ENCODE measurements around the gene MIER3. TPM values are rescaled to one million over a fixed set of nuclear protein-coding genes. Genes with fewer than 3 reads are reported as not detected.
"Not testable (repeated sequence)": the region's sequence is repeated elsewhere in the genome, so short reads cannot be mapped to it uniquely, and the experiment has no call there.

The MIER3 gene
- total RNA-seq, 2 donors from 2014 or later, result 35.8 to 40.6 TPM

GRCh38 chr5:56981548-56982315 is 29.8 kb upstream of the MIER3 start:
- H3K4me1 ChIP-seq (replicated peaks), result no peaks in the 10 kb centered on the region
- H3K9me3 ChIP-seq, result no peaks in the 10 kb centered on the region
- no peaks in the 10 kb centered on the region for H3K36me3 ChIP-seq
- WGBS, result 81% methylated on average over 4 of the region's 4 CpGs
- no peak overlapping the region for H3K27ac ChIP-seq
- H3K27me3 ChIP-seq (replicated peaks; ENCODE audit: insufficient read depth), result no peaks in the 10 kb centered on the region
- intact Hi-C loops (cut with DNase I), result no loop called here
- TF ChIP-seq CTCF (IDR thresholded peaks at IDR 0.05) (no peak), POLR2AphosphoS5 (IDR thresholded peaks at IDR 0.05) (no peak), POLR2A (IDR thresholded peaks at IDR 0.05) (no peak)
- DNase-seq (ENCODE audit: low spot score), result no peak
- H3K4me3 ChIP-seq, result no peak overlapping the region

GRCh38 chr5:56979968-56980367 is 28.0 kb upstream of the MIER3 start:
- Histone ChIP-seq H3K4me1 (replicated peaks) (no peaks in the 10 kb centered on the region), H3K9me3 (no peaks in the 10 kb centered on the region), H3K36me3 (no peaks in the 10 kb centered on the region), H3K27ac (no peak overlapping the region), H3K27me3 (replicated peaks; ENCODE audit: insufficient read depth) (no peaks in the 10 kb centered on the region), H3K4me3 (no peak overlapping the region)
- no peak for DNase-seq (ENCODE audit: low spot score)
- WGBS, result 78% methylated on average over 13 of the region's 13 CpGs
- intact Hi-C loops (cut with DNase I), result no loop called here
- TF ChIP-seq POLR2A (IDR thresholded peaks at IDR 0.05), result no peak
- TF ChIP-seq CTCF (IDR thresholded peaks at IDR 0.05), result no peak
- TF ChIP-seq POLR2AphosphoS5 (IDR thresholded peaks at IDR 0.05), result no peak

- H3K9me3 ChIP-seq; DNase-seq (ENCODE audit: low spot score); H3K27ac ChIP-seq; H3K4me1 ChIP-seq (replicated peaks); H3K4me3 ChIP-seq; intact Hi-C loops (cut with DNase I); H3K27me3 ChIP-seq (replicated peaks; ENCODE audit: insufficient read depth); H3K36me3 ChIP-seq: not testable (repeated sequence)
- WGBS, result 89% methylated on average over 5 of the region's 5 CpGs
Measured at GRCh38 chr5:56979526-56979925, 27.6 kb upstream of the MIER3 start.

- intact Hi-C loops (cut with DNase I), result no loop called here
Measured at GRCh38 chr5:56977822-56978221, 25.9 kb upstream of the MIER3 start.

GRCh38 chr5:56977021-56977420 is 25.1 kb upstream of the MIER3 start:
- 98% methylated on average over 3 of the region's 3 CpGs for WGBS
- no peaks in the 10 kb centered on the region for H3K27me3 ChIP-seq (replicated peaks; ENCODE audit: insufficient read depth)
- no peak for DNase-seq (ENCODE audit: low spot score)
- TF ChIP-seq CTCF (IDR thresholded peaks at IDR 0.05) (no peak), POLR2AphosphoS5 (IDR thresholded peaks at IDR 0.05) (no peak), POLR2A (IDR thresholded peaks at IDR 0.05) (no peak)
- no peaks in the 10 kb centered on the region for H3K9me3 ChIP-seq
- no peaks in the 10 kb centered on the region for H3K4me1 ChIP-seq (replicated peaks)
- intact Hi-C loops (cut with DNase I), result no loop called here
- no peak overlapping the region for H3K4me3 ChIP-seq
- no peaks in the 10 kb centered on the region for H3K36me3 ChIP-seq
- no peak overlapping the region for H3K27ac ChIP-seq

More at GRCh38 chr5:56977822-56978221, 25.9 kb upstream of the MIER3 start:
- no peak for DNase-seq (ENCODE audit: low spot score)
- Histone ChIP-seq H3K9me3 (no peaks in the 10 kb centered on the region), H3K27ac (no peak overlapping the region), H3K27me3 (replicated peaks; ENCODE audit: insufficient read depth) (no peaks in the 10 kb centered on the region), H3K4me3 (no peak overlapping the region), H3K4me1 (replicated peaks) (no peaks in the 10 kb centered on the region), H3K36me3 (no peaks in the 10 kb centered on the region)
- 74% methylated on average over 2 of the region's 2 CpGs for WGBS
- no peak for TF ChIP-seq POLR2AphosphoS5 (IDR thresholded peaks at IDR 0.05)
- no peak for TF ChIP-seq POLR2A (IDR thresholded peaks at IDR 0.05)
- TF ChIP-seq CTCF (IDR thresholded peaks at IDR 0.05), result no peak

Measured in prostate gland (tissue), 2 donors.